Pancreas (tissue), 10 donors: ENCODE results near the gene APOC4. TPM values are rescaled to one million over a fixed set of nuclear protein-coding genes. Genes with fewer than 3 reads are reported as not detected.

ENCODE experiments used
- ATAC-seq, 4 donors: fragments of 200-7000 bp; cut with Tn5 transposase; one replicate each; pipeline versions ENCODE4 v1.8.0 to v1.9.1; 2020; ENCODE audit warnings: mild to moderate bottlenecking in 4 of 4, moderate library complexity in 4 of 4
- DNase-seq, 6 donors: peaks; one replicate each; pipeline ENCODE4 v3.0.0-alpha.2; 2020
- FAIRE-seq: peaks from 2 replicates; lab custom pipeline; 2012; peaks lifted over from hg19 to GRCh38; lab: Jason Lieb, UNC
- H3K27ac ChIP-seq, 4 donors: fragments of 200-600 bp; sonication (generic); 1 replicate in 3 of 4; 2 replicates in 1 of 4; pipeline versions ENCODE4 v1.5.0 to v1.8.0; 2020
- H3K27me3 ChIP-seq, 4 donors: fragments of 200-600 bp; one replicate each; pipeline ENCODE4 v1.8.0; 2021
- H3K36me3 ChIP-seq, 3 donors: fragments of 200-600 bp; sonication (generic) in 1 of 3; one replicate each; pipeline versions ENCODE4 v1.5.0 to v1.8.0; 2020 to 2021
- H3K4me1 ChIP-seq, 3 donors: fragments of 200-600 bp; one replicate each; pipeline ENCODE4 v1.8.0; 2021
- H3K4me3 ChIP-seq, 4 donors: fragments of 200-600 bp; sonication (generic) in 2 of 4; one replicate each; pipeline versions ENCODE4 v1.5.0 to v1.8.0; 2020 to 2021
- H3K9me3 ChIP-seq, 4 donors: fragments of 200-600 bp; one replicate each; pipeline ENCODE4 v1.8.0; 2021
- CTCF ChIP-seq, 4 donors: fragments of 200-600 bp; sonication (generic) in 3 of 4; IDR thresholded peaks; one replicate each; pipeline versions ENCODE4 v1.5.0 to v1.8.0; 2021; ENCODE audit warnings: antibody characterized with exemption in 4 of 4
- WGBS, 2 donors: extraction: QIAGEN DNeasy Blood & Tissue Kit; methylation state at CpG; one replicate each; pipeline ENCODE4 v1.1.7; 2013; 5-methylcytosine and 5-hydroxymethylcytosine counted together
- intact Hi-C, 3 donors: fragments of 100-400 bp; cut with DNase I; formaldehyde crosslinking; loops; one replicate each; pipeline versions ENCODE4 v1.11.1 to v1.14.2; 2022
- polyA plus RNA-seq, 2 donors: library from polyadenylated mRNA; stranded (reverse); fragments of 200-250 nt; gene quantifications; one replicate each; pipeline ENCODE4 v1.2.3, GENCODE V29; 2013
- total RNA-seq, 6 donors: library from RNA; stranded (reverse); fragmentation: NEBNext Ultra II Directional in 4 of 6; extraction: Animal tissue kit (Norgen Biotek cat#: 25700) in 4 of 6; gene quantifications; one replicate each; pipeline versions ENCODE4 v1.2.1 to v1.2.4, GENCODE V29; 2021 to 2023
- donor health status: healthy with polysubstance abuse.
- donor health status: DM: no; HTN: no; CAD: no; lungs with moderate emphysema.
- donor health status: DM: no; HTN: no; CAD: no.
- donor health status: control.
- donor health status: control.
- donor health status: Bipolar disorder and iron deficiency.
- donor health status: DM: yes; HTN: yes; CAD: no.
- donor health status: DM: no; HTN: no; CAD: no.
- donor health status: DM: no; HTN: no; CAD: no.
- donor health status: DM: yes; HTN: yes; CAD: no.

Gene APOC4
- total and polyA plus RNA-seq, 8 donors: 0.47 TPM; not detected in 7

GRCh38 chr19:44931541-44931940 lies 10.5 kb upstream of the APOC4 start:
- no peak overlapping the region for H3K27ac ChIP-seq
- peaks cover 0 to 7% (median 6%) of the 10 kb centered on the region in 3 donors for H3K4me1 ChIP-seq
- no peaks in the 10 kb centered on the region for H3K9me3 ChIP-seq
- intact Hi-C loops: no loop called here
- no peak for DNase-seq
- no peak for FAIRE-seq
- no peaks in the 10 kb centered on the region for H3K27me3 ChIP-seq
- H3K4me3 ChIP-seq: no peak overlapping the region
- ATAC-seq: no peak
- H3K36me3 ChIP-seq: no peaks in the 10 kb centered on the region
- TF ChIP-seq CTCF (IDR thresholded peaks at IDR 0.05): no peak
- whole genome bisulfite sequencing, 2 donors: 84 to 88% methylated on average over 4 of the region's 4 CpGs

DNA sequence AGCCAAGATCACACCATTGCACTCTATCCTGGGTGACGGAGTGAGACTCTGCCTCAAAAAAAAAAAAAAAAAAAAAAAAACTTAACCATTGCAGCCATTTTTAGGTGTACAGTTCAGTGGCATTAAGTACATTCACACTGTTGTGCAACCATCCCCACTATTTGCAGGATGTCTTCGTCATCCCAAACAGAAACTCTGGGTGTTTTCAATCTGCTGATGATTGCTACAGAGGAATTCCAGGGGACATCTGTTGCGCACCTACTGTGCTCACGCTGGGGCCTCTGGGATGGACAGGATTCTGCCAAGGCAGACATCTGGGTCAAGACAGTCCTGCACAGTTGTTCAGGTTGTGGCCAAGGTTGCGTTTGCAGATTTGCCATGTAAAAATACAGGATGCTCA lies 2.4 kb upstream of the APOC4 start:
- H3K36me3 ChIP-seq: no peaks in the 10 kb centered on the region
- no peak for ATAC-seq
- no peak for TF ChIP-seq CTCF (IDR thresholded peaks at IDR 0.05)
- FAIRE-seq: no peak
- DNase-seq: no peak
- H3K4me3 ChIP-seq: no peak overlapping the region
- no peaks in the 10 kb centered on the region for H3K9me3 ChIP-seq
- H3K4me1 ChIP-seq: peaks cover 0 to 7% (median 6%) of the 10 kb centered on the region in 3 donors
- no peaks in the 10 kb centered on the region for H3K27me3 ChIP-seq
- H3K27ac ChIP-seq: no peak overlapping the region
- WGBS, 2 donors: 74 to 91% methylated on average over 4 to 5 of the region's 5 CpGs
- intact Hi-C loops: no loop called here

GRCh38 chr19:44943801-44944249 lies 1.8 kb downstream of the APOC4 start:
- peak overlapping the region in 1 of 4 donors; percentile 27 for H3K27ac ChIP-seq
- no peaks in the 10 kb centered on the region for H3K4me1 ChIP-seq
- 64 to 66% methylated on average over 10 of the region's 10 CpGs for WGBS, 2 donors
- intact Hi-C loops: no loop called here
- ATAC-seq (peak in 2 of 4 donors; percentile 71 to 76), FAIRE-seq (no peak), DNase-seq (peak in 1 of 6 donors; percentile 64)
- no peaks in the 10 kb centered on the region for H3K36me3 ChIP-seq
- H3K9me3 ChIP-seq: no peaks in the 10 kb centered on the region
- no peak for TF ChIP-seq CTCF (IDR thresholded peaks at IDR 0.05)
- no peak overlapping the region for H3K4me3 ChIP-seq
- H3K27me3 ChIP-seq: no peaks in the 10 kb centered on the region

DNA sequence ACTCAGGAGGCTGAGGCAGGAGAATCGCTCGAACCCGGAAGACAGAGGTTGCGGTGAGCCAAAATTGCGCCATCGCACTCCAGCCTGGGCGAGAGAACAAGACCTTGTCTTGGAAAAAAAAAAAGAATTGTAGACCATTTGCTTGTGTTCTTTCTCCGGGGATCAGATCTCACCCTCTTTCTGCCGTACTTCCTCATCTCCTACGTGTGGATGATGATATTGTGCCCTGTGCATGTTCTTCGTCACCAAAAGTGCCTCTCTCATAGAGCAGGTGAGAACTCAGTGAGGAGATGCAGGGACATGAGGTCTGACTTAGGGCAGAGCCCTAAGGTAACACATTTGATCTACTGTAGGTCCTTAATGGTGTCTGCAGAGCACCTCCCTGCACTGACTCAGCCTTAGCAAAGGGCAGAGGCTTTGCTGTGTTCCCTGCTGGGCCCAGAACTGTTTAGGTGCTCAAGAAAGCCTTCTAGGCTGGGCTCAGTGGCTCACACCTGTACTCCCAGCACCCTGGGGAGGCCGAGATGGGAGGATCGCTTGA lies 5.1 kb downstream of the APOC4 start:
- TF ChIP-seq CTCF (IDR thresholded peaks at IDR 0.05): no peak
- FAIRE-seq (no peak), DNase-seq (no peak), ATAC-seq (no peak)
- Histone ChIP-seq H3K4me1 (peaks cover 0 to 9% (median 4%) of the 10 kb centered on the region in 3 donors), H3K4me3 (no peak overlapping the region), H3K27me3 (no peaks in the 10 kb centered on the region), H3K27ac (peak overlapping the region in 1 of 4 donors; percentile 27), H3K9me3 (no peaks in the 10 kb centered on the region), H3K36me3 (no peaks in the 10 kb centered on the region)
- WGBS, 2 donors: 92 to 93% methylated on average over 13 of the region's 13 CpGs
- intact Hi-C loops: loop anchor here in 1 of 3 donors (5.0 kb wide), 1 partner anchor 40 kb away; the partner anchor contains the start of gene APOE

DNA sequence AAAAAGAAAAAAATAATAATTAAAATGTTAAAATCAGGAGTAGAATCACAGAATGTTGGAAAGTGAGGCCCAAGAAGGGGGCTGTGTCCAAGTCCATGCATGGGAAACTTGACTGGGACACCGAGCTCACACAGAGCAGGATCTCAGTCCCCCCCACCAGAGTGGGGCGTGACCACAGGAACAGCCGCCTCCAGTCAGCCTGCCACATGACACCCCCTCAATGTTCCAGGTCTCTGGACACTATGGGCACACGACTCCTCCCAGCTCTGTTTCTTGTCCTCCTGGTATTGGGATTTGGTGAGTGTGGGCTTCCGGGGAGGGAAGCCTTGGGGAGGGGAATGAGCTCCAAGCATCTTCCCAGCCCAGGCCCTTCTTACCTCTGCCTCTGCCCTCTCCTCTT lies 6.2 kb downstream of the APOC4 start:
- FAIRE-seq (no peak), ATAC-seq (no peak), DNase-seq (no peak)
- H3K36me3 ChIP-seq: no peaks in the 10 kb centered on the region
- H3K27me3 ChIP-seq: no peaks in the 10 kb centered on the region
- H3K4me3 ChIP-seq: no peak overlapping the region
- WGBS, 2 donors: 84 to 87% methylated on average over 5 of the region's 5 CpGs
- no peak overlapping the region for H3K27ac ChIP-seq
- peaks cover 0 to 9% (median 4%) of the 10 kb centered on the region in 3 donors for H3K4me1 ChIP-seq
- H3K9me3 ChIP-seq: no peaks in the 10 kb centered on the region
- intact Hi-C loops: loop anchor here in 1 of 3 donors (5.0 kb wide), 1 partner anchor 41 kb away; the partner anchor contains the start of gene APOE
- TF ChIP-seq CTCF (IDR thresholded peaks at IDR 0.05): no peak
